Hippocampal formation (tissue), 2 donors: ENCODE results near the gene MOCS2.
"Not testable (repeated sequence)": the region's sequence is repeated elsewhere in the genome, so short reads cannot be mapped to it uniquely, and the experiment has no call there.

Source experiments
- DNase-seq, 2 donors: peaks; one replicate each; lab custom pipeline; 2025; lab: John Stamatoyannopoulos, UW

The MOCS2 gene, protein sequence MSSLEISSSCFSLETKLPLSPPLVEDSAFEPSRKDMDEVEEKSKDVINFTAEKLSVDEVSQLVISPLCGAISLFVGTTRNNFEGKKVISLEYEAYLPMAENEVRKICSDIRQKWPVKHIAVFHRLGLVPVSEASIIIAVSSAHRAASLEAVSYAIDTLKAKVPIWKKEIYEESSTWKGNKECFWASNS

DNA sequence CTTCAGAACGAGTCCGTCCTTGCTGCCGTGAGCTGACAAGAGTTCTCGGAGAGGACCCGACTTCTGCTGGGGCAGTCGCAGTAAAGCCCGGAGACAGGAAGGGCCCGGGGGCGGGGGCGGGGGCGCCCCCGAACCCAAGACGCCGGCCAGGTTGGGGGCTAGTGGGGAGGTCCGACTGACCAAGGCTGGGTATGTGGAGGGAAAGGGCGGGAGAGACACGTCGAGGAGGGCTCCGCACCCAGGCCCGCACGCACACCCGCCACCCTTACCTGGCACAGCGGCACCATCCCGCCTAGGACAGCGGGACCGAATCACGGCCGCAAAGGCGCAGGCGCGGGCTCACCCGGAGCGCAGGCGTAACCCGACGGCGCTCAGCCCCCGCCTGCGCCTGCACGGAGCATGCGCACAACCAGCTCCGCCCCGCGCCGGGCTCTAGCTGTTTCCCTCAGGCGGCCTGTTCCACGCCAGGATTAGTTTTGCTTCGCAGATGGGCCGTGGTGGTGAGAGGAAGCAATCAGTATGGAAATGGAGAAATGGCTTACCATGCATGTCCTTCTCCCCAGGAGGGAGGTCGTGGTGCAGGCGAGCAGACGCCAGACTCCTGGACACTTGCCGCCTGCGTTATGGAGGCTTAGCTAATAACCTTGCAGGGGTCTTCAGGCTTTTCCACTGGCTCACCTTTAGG lies at the start of gene MOCS2:
MOCS2 (minus strand) TSS at position 315 of the 685 bp plus-strand sequence. CDS start 2,583 bp downstream, outside the sequence.
- peak; percentile 77 to 84 for DNase-seq

DNA sequence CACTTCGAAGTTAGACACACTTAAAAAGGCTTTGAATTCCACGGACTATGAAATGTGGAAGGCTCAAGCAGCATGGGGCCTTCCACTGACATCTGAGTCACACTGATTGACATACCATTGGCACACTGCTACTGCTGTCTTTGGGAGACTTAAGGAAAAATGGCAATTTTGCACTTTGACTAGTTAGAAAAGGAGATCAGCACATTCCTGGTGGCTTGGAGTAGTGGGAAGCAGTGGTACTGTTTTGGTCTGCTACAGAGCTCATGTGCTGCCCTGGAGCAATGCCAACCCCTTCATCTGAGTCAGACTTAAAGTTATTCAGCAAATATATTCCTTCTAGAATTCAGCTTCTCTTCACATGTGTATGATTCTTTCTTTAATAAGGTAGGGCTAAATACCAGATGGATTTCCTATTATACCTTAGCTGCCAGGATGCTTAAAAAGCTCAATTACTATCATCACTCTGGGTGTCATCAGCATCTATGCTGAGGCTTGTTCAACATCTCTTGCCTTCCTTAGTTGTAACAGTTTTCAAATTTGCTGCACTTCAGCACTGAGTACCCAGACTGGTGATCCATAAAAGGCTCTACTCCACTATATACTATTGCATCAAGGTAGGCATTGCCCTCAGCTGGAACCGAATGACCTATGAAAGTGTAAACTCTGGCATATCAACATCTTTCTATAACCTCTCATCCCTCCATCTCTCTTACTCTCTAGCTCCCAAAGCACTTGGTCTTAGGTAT lies 42.3 kb upstream of the MOCS2 start:
- no peak for DNase-seq

DNA sequence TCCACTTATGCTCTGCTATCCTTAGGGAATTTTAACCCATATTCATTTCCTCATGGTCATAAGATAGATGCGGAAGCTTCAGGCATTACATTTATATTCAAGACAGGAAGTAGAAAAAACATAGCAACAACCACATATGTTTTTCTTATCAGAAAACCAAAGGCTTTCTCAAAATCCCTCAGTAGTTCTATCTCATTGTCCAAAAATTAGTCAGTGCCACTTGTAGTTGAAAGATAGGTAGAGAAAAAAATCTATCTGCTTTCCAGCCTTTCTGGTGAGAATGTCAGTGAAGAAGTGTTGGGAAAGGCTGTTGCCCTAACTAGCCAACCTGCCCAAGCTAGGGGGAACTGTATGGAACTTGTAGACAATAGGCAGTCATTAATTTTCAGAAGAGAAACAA lies 23.5 kb upstream of the MOCS2 start:
- no peak for DNase-seq

DNA sequence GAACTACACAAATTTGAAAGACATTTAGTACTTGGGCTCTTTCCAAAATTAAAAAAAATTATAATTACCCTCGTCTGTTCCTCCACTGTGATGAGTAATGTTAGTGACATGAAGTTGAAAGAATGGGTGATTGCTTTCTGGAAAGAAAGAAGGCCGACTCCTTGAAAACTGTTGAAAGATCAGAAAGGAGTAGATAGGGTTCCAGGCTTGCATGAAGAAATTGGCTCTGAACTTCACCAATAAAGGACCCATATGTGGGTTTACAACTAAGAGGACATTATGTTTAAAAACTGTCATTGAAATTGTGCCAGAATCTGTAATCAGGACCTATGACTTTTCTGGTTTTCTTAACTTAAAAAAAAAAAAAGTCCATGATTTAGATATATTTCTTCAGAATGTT lies 20.7 kb upstream of the MOCS2 start:
- no peak for DNase-seq

DNA sequence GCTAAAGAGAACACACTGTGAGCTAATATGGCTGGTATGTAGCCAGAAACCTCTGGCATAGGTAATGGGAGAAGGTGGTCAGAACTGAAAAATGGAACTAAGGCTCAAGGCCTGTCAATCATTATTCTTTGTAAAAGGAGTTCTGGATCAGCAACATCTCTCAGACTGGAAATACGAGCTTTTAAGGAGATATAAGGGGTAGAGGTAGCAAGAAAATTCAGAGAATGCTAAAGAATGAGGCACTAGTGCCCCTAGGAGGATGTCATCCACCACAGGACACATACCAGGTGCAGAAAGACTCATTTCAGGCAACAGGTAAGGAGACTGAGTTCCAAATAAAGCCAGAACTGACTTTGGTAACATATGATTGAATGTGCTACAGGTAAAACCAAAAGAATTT lies 18.9 kb upstream of the MOCS2 start:
- DNase-seq: no peak

DNA sequence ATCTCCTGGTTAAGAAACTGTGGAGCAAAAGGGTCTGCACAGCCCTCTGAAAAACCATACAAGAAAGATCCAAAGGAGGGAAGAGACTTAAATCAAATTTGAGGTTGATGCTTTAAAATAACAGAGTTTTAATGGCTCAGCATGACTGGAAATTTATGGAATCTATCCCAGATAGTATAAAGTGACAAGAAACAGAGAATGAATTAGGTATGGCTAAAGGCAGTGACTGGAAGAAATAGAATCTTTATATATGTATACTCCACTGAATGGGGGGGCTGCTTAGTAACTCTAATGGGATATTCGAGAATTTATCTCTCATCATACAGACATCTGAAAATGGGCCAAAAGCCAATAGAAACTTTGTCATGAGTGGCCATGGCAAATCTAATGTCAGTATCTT lies 17.6 kb upstream of the MOCS2 start:
- no peak for DNase-seq

DNA sequence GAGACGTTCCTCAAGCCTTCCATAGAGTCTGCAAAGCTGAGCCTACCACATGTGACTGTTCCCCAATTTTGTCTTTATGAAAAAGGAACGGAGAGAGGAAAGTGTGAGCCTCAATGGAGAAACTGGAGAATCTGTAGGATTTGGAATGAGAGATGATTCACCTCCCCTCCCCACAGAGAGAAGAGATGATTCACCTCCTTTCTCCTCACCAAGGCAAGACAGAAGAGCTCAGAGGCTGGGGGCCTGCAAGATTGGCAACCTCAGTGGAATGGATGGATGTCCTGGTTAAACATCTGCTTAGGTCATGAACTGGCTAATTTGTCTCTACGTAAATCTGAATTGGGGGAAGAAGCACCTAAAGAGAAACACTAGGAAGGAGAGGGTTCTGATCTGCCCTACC lies 17.0 kb upstream of the MOCS2 start:
- no peak for DNase-seq

DNA sequence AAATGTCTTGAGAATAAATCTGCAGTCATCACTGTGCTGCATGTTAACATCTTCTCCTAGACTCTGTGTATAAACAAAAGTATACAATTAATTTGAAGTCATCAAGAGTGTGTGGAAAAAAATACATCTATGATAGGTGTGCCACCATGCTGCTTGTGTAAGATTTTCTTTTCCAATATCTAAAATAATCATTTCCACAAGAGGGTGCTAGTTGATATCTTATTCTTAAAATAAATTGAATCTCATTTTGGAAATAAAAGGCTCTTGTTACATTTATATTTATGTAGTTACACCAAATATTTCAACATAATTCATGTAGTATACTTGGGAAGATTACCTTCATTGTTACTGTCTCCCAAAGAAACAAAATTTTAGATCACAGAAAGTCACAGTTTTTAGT lies 14.1 kb upstream of the MOCS2 start:
- no peak for DNase-seq

DNA sequence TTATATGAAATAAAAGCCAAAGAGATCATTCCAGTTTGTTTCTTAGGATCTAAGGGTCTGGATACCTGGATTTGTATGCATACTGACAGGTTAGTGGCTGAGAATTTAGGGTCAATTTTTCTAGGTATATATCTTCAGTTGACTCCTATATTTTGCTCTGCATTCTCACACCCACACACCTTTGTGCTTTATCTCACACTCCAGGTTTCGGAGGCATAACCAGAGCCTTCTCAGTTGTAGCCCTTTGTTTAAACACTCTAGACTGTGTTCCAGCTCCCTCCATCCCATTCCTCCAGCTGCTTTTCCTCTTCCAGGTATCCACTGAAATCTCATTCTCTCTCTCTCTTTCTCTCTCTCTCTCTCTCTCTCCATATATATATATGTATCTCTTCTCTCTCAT lies 10.6 kb upstream of the MOCS2 start:
- DNase-seq: no peak

DNA sequence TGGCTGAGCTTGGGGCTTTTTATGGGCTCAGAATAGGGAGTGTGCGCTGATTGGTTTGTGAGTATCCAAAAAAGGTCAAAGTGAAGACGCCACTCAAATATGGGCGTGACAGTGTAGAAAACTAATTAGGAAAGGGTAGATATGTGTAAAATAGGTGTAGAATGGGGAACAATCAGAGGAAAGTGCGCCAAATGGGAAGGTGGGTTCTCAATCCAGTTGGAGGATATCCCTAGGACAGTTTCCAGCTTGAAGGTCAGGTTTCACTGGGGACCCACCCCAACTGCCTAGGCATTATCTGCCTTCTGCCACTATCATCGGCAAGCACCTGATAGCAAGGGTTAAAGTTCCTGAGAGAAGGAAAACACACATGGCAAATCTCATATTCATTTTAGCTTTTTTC lies 9.3 kb upstream of the MOCS2 start:
- no peak for DNase-seq

DNA sequence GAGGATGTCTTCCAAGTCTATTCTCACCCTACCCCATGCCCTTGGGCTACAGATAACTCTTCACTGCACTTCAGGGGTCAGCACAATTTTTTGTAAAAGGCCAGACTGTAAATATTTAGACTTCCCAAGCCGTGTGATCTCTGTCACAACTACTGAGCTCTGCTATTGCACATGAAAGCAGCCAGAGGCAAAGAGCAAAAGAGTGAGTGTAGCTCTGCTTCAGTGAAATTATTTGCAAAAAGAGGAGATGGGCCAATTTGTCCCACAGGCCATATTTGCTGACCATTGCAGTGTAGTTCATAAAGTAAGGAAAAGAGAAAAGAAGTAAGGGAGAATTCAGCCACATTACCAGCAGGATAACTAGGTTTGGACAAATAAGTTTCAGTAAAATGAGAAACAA lies 7.0 kb upstream of the MOCS2 start:
- DNase-seq: no peak

DNA sequence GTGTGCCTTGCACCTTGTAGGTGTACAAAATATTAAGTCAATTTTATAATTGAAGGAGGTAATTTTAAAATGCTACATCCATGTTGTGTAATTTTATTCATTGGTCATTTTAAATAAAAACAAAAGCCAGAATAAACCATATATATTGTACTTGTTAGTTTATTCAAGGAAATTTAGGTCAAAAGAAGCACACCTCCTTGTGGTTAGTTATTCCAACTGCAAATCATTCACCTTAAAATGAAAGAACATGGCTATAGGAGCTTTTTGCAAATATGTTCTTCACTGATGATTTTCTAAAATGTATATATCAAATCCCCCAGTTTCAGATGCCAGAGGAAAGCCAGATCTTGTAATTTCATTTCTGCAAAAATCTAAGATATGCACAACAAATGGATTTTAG lies 5.4 kb upstream of the MOCS2 start:
- DNase-seq: no peak

DNA sequence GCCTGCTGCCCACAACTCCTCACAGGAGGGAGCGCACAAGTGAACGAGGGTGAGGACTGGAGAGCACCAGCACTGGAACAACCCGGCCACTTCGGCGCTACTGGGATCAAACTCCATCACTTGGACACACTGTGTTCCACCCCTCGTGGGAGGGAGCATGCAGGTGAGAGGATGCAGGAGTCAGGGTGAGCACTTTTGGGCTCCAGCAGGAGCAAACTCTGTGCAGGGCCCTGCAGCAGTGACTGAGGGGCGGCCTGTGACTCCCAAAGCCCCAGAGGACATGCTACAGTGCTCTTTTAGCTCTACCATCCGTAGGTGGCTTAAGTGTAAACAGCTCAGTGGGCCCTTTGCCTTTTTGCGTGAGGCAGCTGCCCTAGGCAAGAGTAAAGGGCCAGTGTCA lies 4.4 kb upstream of the MOCS2 start:
- DNase-seq: no peak

DNA sequence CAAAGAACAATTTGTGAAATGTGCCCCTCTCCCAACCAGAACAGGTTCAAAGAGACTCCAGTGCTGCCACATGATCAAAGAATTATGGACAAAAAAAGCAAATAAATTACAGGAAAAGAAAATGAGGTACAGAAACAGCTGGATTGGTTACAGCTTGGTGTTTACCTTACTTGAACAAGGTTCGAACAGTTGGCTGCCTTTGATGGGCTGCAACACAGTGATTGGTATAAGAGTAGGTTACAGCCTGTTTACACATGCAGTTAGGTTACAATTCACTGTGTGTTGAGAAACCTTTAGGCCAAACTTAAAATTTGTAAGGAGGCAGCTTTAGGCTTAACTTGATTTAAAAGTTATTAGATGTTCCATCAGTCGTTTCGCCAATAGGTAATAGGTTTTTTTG lies 3.4 kb upstream of the MOCS2 start:
- no peak for DNase-seq

DNA sequence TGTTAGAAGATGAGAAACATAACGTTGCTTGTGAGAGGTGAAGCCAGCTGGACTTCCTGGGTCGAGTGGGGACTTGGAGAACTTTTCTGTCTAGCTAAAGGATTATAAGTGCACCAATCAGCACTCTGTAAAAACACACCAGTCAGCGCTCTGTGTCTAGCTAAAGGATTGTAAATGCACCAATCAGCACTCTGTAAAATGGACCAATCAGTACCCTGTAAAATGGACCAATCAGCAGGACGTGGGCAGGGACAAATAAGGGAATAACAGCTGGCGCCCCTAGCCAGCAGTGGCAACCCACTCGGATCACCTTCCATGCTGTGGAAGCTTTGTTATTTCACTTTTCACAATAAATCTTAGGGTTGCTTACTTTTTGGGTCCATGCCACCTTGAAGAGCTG lies 2.8 kb upstream of the MOCS2 start:
- not testable (repeated sequence) for DNase-seq

DNA sequence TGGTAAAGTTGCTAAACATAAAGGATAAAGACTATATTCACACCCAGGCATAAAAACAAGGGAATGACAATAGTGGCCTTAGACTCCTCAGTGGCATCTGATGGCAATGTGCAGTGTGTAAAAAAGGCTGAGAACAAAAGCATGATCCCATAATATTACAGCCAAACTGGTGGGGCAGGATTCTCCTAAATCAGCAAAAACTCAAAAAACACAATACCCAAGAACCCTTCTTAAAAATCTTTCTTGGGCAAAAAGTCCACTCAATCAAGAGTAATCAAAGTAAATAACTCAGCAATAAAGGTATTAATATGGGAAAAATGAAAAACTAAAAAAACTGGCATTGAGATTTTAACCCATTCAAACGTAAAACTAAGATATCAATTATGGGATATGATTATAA lies 1.6 kb upstream of the MOCS2 start:
- no peak for DNase-seq

DNA sequence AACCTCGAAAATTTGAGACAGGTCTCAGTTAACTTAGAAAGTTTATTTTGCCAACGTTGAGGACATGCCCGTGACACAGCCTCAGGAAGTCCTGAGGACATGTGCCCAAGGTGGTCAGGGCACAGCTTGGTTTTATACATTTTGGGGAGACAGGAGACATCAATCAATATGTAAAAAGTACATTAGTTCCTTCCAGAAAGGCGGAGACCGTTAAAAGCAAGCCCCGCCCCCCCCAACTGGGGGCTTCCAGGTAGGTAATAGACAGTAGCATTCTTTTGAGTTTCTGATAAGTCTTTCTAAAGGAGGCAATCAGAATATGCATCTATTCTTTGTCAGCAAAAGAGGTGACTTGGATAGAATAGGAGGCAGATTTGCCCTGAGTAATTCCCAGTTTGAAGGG lies 599 bp upstream of the MOCS2 start:
- no peak for DNase-seq

DNA sequence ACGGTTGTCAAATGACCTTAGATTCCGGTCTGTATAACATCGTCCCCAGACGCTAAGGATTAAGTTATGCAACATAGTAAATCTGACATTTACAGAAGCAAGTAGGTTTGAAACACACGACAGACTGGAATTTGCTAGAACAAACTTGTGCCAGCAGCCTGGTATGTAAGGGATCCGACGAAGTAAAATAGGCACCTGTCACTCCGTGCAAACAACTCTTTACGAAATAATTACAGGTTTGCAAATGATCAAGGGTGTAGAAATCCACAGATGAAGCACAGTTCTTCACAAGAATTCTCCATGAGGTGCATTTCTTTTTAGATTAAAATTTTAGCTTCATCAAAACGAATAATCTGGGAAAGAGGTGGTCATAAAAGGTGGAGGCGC lies 508 bp downstream of the MOCS2 start:
- peak in 1 of 2 donors; percentile 26 for DNase-seq

DNA sequence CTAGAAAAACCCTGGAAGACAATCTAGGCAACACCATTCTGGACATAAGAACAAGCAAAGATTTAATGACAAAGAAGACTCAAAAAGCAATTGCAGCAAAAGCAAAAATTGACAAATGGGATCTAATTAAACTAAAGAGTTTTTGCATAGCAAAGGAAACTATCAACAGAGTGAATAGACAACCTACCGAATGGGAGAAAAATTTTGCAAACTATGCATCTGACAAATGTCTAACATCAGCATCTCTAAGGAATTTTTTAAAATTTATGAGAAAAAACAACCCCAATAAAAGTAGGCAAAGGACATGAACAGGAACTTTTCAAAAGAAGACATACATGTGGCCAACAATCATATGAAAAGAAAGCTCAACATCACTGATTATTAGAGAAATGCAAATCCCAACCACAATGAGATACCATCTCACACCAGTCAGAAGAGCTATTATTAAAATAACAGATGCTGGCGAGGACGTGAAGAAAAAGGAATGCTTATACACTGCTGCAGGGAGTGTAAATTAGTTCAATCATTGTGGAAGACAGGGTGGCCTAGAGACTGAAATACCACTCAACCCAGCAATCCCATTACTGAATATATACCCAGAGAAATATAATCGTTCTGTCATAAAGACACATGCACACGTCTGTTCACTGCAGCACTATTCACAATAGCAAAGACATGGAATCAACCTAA lies 3.8 kb downstream of the MOCS2 start:
- no peak for DNase-seq

DNA sequence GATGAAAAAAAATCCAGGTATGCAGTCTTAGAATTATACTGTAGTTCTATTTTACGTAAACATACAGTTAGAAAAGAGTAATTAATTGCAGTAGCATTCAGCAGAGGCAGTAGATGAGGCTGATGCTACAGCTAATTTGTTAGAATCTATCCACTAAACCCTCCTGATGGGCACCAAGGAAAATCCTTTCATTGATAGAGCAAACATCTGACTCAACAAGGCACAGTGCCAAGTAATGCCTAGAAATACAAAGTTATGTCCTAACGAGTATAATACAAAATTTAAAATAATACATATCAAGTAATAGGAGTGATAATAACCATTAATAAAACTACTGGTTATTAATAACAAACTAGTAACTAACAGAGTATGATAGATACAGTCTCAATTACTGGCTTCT lies 9.0 kb downstream of the MOCS2 start:
- no peak for DNase-seq

DNA sequence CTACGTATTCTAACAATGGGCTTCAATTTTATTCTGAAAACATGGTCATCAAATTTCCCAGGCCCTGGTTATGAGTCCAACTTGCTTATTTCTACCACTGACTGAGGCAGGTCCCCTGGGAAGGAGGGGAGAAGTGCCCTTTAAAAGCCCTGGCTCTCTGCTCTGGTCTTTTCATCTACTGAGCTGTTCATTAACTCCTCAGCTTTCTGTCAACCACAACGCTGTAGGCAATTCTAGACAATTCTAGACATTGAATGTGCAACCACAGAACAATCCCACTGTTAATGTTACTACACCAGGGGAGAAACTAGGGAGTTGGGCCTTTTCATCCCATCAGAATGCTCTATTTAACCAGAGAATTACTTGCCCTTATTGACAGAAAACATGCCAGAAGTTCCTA lies 10.0 kb downstream of the MOCS2 start:
- no peak for DNase-seq

DNA sequence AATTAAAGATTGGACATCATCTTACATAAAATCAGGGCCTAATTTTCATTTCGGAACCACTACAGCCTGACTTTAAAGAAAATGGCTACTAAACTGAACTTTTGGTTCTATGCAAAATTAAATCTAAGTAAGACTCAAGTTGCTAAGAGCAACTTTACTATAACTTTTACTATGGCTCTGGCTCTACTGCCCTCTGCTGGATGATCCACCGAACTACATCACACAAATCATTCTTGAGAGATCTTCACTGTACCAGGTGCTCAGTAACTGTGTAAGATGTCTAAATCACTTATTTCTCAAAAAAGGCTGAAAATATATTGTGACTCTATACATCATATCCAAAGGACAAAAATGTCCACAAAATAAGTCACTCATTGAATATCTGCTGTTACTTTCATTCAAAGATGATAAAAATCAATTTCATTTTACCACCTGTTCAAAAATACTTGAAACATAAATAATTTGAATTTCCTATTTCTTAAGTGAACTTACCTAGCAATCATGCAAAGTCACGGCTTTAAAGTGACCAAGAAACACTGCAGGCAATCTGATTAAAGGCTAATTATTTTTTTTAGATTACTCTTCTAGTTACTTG lies 13.5 kb downstream of the MOCS2 start:
- peak; percentile 15 to 60 for DNase-seq
